ENCODE measurements around the gene MYLK. TPM values are rescaled to one million over a fixed set of nuclear protein-coding genes. Genes with fewer than 3 reads are reported as not detected.

The MYLK gene
- total RNA-seq, 2 experiments from 2014 or later, result 0.22 TPM; not detected in 1

DNA sequence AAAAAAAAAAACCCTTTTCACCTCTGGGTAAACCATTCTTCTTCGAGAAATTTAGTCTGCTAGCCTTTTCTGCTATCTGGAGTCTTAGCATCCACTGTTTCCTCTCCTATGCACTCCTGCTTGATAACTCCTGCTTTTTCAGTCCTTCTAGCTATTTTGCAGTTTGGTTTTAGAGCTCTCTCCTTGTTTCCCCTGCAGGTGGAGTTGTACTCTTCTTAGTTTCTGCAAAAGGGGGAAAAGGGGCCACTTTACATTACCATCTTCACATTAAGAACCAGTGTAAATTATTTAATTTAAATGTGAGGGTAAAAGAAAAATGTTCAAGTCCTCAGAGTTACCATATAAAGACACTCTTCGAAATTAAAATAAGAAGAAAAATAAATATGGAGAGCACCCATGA, 23.6 kb upstream of the MYLK start:
- no peak overlapping the region for H3K4me3 ChIP-seq (ENCODE audit: low read length)
- no peak overlapping the region for H3K27ac Mint-ChIP-seq
- no peaks in the 10 kb centered on the region for H3K9me3 Mint-ChIP-seq
- POLR2A ChIA-PET, result no interaction called here
- H3K27me3 Mint-ChIP-seq, result peaks cover 6% of the 10 kb centered on the region
- DNase-seq (no peak), ATAC-seq (ENCODE audit: poor library complexity) (no peak)
- no peak overlapping the region for H3K27ac ChIP-seq (ENCODE audit: low read depth in 1 of 2, low read length in 2 of 2)
- no peaks in the 10 kb centered on the region for H3K4me1 Mint-ChIP-seq (ENCODE audit: low read depth)
- TF ChIP-seq, protein P1, sequence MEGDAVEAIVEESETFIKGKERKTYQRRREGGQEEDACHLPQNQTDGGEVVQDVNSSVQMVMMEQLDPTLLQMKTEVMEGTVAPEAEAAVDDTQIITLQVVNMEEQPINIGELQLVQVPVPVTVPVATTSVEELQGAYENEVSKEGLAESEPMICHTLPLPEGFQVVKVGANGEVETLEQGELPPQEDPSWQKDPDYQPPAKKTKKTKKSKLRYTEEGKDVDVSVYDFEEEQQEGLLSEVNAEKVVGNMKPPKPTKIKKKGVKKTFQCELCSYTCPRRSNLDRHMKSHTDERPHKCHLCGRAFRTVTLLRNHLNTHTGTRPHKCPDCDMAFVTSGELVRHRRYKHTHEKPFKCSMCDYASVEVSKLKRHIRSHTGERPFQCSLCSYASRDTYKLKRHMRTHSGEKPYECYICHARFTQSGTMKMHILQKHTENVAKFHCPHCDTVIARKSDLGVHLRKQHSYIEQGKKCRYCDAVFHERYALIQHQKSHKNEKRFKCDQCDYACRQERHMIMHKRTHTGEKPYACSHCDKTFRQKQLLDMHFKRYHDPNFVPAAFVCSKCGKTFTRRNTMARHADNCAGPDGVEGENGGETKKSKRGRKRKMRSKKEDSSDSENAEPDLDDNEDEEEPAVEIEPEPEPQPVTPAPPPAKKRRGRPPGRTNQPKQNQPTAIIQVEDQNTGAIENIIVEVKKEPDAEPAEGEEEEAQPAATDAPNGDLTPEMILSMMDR (IDR thresholded peaks at IDR 0.05), result no peak
- no peaks in the 10 kb centered on the region for H3K4me1 ChIP-seq (ENCODE audit: insufficient read depth, low read length)
- no peak overlapping the region for H3K4me3 Mint-ChIP-seq
- H3K36me3 ChIP-seq (ENCODE audit: insufficient read depth, low read length), result no peaks in the 10 kb centered on the region
- intact Hi-C loops (cut with DNase I, micrococcal nuclease), result no loop called here
- no peaks in the 10 kb centered on the region for H3K27me3 ChIP-seq (ENCODE audit: control insufficient read depth in 1 of 2, insufficient read depth in 2 of 2, low read length in 2 of 2)
- H3K9me3 ChIP-seq (ENCODE audit: control insufficient read depth in 1 of 2, insufficient read depth in 1 of 2, low read length in 2 of 2), result no peaks in the 10 kb centered on the region
- H3K36me3 Mint-ChIP-seq (ENCODE audit: low read depth), result no peaks in the 10 kb centered on the region
- CTCF ChIA-PET, result no interaction called here

- Mint-ChIP-seq H3K27me3 (peaks cover 16% of the 10 kb centered on the region), H3K9me3 (no peaks in the 10 kb centered on the region), H3K36me3 (ENCODE audit: low read depth) (no peaks in the 10 kb centered on the region), H3K27ac (no peak overlapping the region), H3K4me3 (no peak overlapping the region), H3K4me1 (ENCODE audit: low read depth) (no peaks in the 10 kb centered on the region)
- peaks cover 0 to 3% of the 10 kb centered on the region in 2 experiments for H3K27me3 ChIP-seq (ENCODE audit: control insufficient read depth in 1 of 2, insufficient read depth in 2 of 2, low read length in 2 of 2)
- TF ChIP-seq, protein P1 (IDR thresholded peaks at IDR 0.05), result no peak
- ChIA-PET POLR2A (no interaction called here), CTCF (no interaction called here)
- ATAC-seq (ENCODE audit: poor library complexity), result no peak
- no peak overlapping the region for H3K4me3 ChIP-seq (ENCODE audit: low read length)
- intact Hi-C loops (cut with DNase I, micrococcal nuclease), result no loop called here
- H3K9me3 ChIP-seq (ENCODE audit: control insufficient read depth in 1 of 2, insufficient read depth in 1 of 2, low read length in 2 of 2), result no peaks in the 10 kb centered on the region
- DNase-seq, result no peak
- H3K27ac ChIP-seq (ENCODE audit: low read depth in 1 of 2, low read length in 2 of 2), result no peak overlapping the region
- H3K36me3 ChIP-seq (ENCODE audit: insufficient read depth, low read length), result no peaks in the 10 kb centered on the region
- H3K4me1 ChIP-seq (ENCODE audit: insufficient read depth, low read length), result no peaks in the 10 kb centered on the region
Measured at GRCh38 chr3:123899300-123899865, 15.3 kb upstream of the MYLK start.

DNA sequence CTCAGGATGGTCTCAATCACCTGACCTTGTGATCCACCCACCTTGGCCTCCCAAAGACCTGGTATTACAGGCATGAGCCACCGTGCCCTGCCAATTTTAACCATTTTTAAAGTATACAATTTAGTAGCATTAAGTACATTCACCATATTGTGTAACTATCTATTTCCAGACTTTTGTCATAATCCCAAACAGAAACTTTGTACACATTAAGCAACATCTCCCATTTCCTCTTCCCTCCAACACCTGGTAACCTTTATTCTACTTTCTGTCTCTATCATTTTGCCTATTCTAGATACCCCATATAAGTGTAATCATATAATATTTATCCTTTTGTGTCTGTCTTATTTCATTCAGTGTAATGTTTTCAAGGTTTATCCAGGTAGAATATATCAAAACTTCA, 8.9 kb upstream of the MYLK start:
- no peaks in the 10 kb centered on the region for H3K4me1 ChIP-seq (ENCODE audit: insufficient read depth, low read length)
- Mint-ChIP-seq H3K27me3 (peaks cover 39% of the 10 kb centered on the region), H3K4me1 (ENCODE audit: low read depth) (no peaks in the 10 kb centered on the region), H3K4me3 (no peak overlapping the region), H3K27ac (no peak overlapping the region), H3K36me3 (ENCODE audit: low read depth) (no peaks in the 10 kb centered on the region), H3K9me3 (peaks cover 10% of the 10 kb centered on the region)
- CTCF ChIA-PET, result no interaction called here
- no peak overlapping the region for H3K27ac ChIP-seq (ENCODE audit: low read depth in 1 of 2, low read length in 2 of 2)
- ATAC-seq (ENCODE audit: poor library complexity) (no peak), DNase-seq (no peak)
- H3K9me3 ChIP-seq (ENCODE audit: control insufficient read depth in 1 of 2, insufficient read depth in 1 of 2, low read length in 2 of 2), result peaks cover 10 to 13% of the 10 kb centered on the region in 2 experiments
- intact Hi-C loops (cut with DNase I, micrococcal nuclease), result no loop called here
- POLR2A ChIA-PET, result no interaction called here
- H3K27me3 ChIP-seq (ENCODE audit: control insufficient read depth in 1 of 2, insufficient read depth in 2 of 2, low read length in 2 of 2), result peaks cover 2 to 5% of the 10 kb centered on the region in 2 experiments
- H3K4me3 ChIP-seq (ENCODE audit: low read length), result no peak overlapping the region
- H3K36me3 ChIP-seq (ENCODE audit: insufficient read depth, low read length), result no peaks in the 10 kb centered on the region
- TF ChIP-seq, protein P1 (IDR thresholded peaks at IDR 0.05), result no peak
